HG03575 (cell line): ENCODE results near the gene USH1G.
"Not testable (repeated sequence)": the region's sequence is repeated elsewhere in the genome, so short reads cannot be mapped to it uniquely, and the experiment has no call there.

Experiments used
- ATAC-seq: cut with Tn5 transposase; IDR thresholded peaks from one replicate; pipeline ENCODE4 v1.9.1; 2021; ENCODE audit not compliant: unreplicated experiment, insufficient number of reproducible peaks, low FRiP score; ENCODE audit errors: extremely low read depth

Gene USH1G

GRCh38 chr17:74922694-74923537, at the start of gene USH1G:
Gene USH1G, minus strand, starts transcription at chr17:74923255. Its CDS starts 182 bp downstream, at chr17:74923073.
- no peak for ATAC-seq

DNA sequence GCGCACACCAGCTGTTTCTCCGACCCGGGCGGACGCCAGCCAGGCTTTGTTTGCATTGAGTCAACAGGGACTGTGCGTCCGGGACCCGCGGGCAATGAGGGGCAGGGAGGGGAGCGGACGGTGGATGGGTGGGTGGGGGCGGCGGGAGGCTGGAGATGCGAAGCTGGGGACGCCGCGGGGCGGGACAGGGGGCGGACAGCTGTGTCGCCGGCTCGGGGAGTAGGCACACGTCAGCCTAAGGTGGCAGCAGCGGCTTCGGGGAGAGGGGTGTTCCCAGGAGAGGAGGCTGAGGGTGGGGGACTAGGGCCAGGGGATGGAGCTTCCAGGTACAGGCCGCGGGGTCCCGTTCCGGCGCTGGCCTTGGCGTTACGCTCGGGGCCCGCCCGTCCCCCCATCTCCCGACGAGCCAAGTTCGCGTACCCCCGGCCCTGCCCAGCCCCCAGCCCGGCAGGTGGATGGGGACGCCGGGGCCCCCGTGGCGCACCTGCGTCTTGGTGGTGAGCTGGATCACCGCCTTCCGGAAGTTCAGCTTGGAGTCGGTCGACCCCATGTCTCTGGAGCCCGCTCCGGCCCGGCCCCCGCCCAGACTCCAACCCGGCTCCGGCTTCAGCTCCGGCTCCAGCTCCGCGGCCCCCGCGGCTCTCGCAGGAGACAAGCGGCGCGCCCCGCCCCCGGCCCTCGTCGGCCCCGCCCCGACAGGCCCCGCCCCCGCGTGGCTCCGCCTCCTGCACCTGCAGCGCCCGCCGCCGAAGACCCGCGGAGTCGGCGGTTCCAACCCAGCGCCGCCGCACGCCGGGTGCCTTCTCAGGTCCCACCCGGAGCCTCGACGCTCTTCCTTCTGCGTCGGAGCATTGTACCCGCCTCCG, 49.3 kb upstream of the USH1G start, which contains the start of gene HID1:
HID1 (minus strand) TSS at position 653 of the 866 bp plus-strand sequence; CDS start at position 550, 103 bp downstream.
- no peak for ATAC-seq

GRCh38 chr17:74971842-74972106, 48.7 kb upstream of the USH1G start:
- no peak for ATAC-seq

- ATAC-seq, result no peak
These were observed 48.2 kb upstream of the USH1G start for GRCh38 chr17:74971069-74971841.

DNA sequence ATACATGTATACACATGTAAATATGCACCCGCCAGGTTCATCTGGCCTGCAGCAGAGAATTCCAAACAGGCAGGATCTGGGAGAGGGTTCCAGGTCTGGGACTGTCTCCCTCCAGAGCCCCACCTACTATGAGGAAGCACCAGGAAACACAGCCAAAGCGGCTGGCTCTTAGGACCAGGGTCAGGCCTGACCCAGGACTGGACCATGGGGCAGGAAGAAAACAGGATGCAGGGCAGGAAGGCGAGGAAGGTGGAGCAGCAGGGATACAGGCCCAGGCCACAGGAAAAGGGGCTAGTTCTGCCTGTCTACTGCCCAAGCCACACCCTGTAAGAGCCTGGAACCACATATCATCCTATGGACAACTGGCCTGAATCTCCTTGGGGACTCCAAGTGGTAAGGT, 47.3 kb upstream of the USH1G start:
- no peak for ATAC-seq

DNA sequence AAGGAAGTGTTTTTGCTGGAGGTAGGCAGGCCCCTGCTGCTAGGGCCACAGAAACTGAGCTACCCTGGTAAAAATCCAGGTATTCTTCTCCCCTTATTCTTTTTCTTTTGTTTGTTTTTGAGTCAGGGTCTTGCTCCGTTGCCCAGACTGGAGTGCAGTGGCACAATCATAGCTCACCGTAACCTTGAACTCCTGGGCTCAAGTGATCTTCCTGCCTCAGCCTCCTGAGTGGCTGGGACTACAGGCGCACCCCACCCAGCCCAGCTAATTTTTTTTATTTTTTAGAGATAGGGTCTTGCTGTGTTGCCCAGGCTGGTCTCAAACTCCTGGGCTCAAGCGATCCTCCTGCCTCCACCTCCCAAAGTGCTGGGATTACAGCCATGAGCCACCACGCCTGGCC, 46.4 kb upstream of the USH1G start:
- ATAC-seq, result not testable (repeated sequence)

DNA sequence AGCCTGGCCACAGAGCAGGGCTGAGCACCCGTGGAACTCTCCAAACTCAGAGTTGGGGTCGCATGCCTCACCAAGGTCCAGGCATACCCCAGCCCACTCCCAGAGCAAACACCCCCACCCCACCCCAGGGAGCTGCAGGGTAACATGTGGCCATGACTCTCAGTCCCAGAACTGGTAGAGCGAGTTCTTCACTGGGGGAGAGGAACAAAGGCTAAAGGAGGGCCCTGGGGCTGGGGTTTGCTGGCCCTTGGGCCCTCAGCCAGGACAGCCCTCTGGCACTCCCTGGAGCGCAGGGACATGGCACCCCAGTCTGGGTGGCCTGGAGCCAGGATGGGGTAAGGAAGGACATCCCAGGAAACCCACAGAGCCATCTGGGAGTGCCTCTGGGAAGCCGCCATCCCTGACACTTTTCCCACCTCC, 45.3 kb upstream of the USH1G start:
- no peak for ATAC-seq

DNA sequence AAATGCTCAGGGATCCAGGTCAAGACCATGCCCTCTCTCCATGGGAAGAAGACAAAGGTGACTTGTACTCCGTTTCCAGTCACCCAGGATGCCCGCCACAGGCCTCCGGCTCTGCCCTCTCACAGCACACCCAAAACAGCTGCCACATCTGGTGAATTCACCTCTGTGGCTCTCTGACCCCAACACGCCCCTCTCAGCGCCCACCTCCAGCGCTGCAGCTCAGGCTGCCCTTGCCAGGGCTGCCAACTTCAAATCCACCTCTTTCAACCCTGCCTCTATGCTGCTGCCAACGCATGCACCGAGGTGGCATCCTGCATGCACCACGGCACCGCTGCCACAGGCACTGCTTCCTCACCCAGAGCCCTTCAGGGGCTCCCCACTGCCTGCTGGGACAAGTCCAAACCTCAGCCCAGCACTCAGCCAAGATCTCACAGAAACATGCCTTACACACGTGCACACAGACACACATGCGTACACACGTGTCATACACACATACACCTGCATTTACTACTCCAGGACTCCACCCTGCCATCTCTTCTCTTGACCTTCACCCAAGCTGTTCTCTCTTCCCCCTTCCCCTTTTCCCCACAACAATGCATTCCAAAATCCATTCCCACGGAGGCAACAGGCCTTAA, 42.0 kb upstream of the USH1G start:
- ATAC-seq, result no peak

DNA sequence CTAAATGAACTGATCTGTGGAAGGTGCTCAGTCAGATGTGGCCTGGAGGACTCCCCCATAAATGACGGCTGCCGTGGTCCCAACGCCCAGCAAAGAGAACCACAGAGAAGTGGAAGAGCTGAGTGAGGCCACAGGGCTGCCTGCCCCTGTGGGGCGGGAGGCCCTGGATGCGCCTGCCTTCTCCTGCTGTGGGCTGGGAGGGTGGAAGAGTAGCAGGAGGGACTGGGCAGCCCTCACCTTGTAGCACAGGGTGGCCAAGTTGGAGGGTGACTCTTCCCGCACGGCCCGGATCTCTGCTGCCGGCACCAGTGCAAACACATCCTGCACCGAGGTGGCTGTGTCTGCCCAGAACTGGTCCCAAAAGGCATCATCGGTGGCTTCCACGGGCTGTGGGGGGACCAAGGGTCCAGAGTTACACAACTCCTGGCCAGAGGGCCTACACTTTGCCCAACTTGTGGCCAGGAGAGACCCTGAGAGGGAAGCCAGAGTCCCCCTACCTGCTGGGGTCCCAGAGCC, 41.2 kb upstream of the USH1G start:
- ATAC-seq, result no peak

GRCh38 chr17:74963656-74964055, 40.6 kb upstream of the USH1G start:
- ATAC-seq, result no peak

GRCh38 chr17:74962622-74963394, 39.8 kb upstream of the USH1G start:
- no peak for ATAC-seq

- no peak for ATAC-seq
These were observed 38.7 kb upstream of the USH1G start for GRCh38 chr17:74961657-74962350.

DNA sequence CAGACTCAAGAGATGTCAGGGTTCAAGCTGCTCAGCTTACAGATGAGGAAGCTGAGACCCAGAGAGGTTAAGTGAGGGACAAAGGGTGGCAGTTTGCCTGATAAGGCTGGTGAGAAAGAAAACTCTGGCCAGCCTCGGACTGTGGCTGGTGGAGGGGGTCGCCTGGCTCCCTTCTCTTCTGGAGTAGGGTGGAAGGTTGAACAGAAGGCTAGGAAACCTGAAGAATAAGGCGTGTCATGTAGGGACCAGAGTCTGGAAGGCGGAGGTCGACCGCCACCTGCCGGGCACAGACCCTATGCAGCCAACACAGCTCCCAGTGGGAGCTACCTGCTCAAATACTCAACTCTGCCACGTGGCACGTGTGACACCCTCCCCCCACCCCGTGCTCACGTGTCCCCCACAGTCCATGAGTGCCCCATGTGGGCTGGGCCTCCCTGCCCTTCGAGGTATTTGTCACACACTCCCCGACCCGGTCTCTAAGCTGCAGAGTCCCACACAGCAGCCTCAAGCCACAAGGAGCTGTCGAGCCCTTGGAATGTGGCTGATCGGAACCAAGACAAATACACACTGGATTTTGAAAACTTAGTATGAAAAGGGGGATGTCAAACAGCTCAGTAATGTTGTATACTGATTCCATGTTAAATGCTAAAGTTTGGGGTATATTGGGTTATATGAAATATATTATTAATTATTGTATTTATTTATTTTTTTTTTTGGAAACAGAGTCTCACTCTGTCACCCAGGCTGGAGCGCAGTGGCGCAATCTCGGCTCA, 37.7 kb upstream of the USH1G start:
- no peak for ATAC-seq

DNA sequence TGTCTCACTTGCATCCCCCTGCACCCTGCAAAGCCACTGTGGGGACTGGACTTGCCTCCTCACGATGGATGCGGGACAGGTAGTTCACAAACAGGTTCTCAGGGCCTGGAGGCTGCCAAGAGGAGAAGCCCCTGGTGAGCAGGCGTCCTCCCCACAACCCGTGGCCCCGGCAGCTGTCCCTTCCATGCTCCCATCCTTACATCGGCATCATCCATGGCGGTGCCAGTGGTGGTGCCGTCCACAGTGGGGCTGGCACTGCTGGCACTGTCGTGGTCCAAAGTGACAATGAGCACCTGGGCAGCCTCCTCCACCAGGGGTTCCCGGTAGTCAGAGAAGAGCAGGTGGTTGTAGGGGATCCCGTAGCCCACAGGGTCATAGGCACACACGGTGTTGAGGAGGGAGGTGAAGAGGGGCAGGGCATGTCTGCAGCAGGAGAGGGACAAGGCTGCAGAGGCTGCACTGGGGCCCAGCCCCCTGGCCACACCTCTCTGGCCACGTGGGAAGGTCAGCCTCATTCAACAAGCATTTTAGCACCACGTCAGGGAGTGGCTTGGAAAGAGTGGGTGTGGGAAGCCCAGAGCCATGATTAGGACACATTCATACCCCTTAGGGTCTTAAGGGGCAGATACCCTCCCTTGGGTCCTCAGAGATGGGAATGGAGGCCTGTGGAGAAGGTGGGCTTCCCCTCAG, 36.9 kb upstream of the USH1G start:
- no peak for ATAC-seq

DNA sequence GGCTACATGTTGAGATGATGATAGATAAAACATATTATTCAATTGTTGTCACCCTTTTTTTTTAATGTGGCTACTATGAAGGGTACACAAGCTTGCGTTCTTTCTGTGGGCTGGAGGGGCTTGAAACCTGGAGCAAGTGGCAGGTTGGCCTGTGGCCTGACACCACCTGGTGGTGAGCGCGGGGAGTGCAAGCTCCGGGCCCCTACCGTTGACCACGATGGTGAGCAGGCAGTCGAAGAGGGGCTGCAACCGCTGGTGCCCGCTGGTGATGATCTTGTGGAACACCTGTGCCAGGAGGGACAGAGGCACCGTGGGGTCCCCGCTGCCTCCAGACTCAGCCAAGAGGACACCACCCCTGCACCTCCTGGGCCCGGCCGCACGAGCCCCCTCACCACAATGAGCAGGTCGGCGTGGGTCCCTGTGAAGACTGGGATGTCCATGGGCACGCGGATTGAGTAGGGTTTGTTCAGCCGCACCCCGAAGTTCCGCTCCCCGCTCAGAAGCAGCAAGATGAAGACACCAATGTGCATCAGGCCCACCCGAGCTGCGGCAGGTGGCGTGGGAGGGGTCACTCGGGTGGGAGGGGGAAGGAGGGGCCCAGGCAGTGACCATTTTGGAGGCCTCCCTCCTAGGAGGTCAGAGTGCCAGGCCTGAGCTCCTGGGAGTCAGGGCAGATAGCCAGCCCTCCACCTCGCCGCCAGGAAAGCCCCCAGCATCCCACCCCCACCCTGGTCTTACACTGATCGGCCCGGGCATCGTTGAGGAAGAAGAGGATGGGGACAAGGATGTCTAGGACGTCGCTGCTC, 35.1 kb upstream of the USH1G start:
- ATAC-seq, result no peak

GRCh38 chr17:74956093-74956492, 33.0 kb upstream of the USH1G start:
- ATAC-seq, result no peak
